ENCODE measurements around the gene OTUD4. TPM values are rescaled to one million over a fixed set of nuclear protein-coding genes. Genes with fewer than 3 reads are reported as not detected.
"Not testable (repeated sequence)": the region's sequence is repeated elsewhere in the genome, so short reads cannot be mapped to it uniquely, and the experiment has no call there.

OTUD4 gene
- total RNA-seq, 2 donors from 2014 or later: 30.3 to 31.2 TPM

GRCh38 chr4:145153181-145153903 is 27.0 kb downstream of the OTUD4 start:
- ATAC-seq (peak; percentile 55), DNase-seq (no peak)
- intact Hi-C loops (cut with DNase I, micrococcal nuclease): no loop called here

GRCh38 chr4:145148980-145149379 is 31.4 kb downstream of the OTUD4 start:
- ATAC-seq (no peak), DNase-seq (no peak)
- intact Hi-C loops (cut with DNase I, micrococcal nuclease): no loop called here

GRCh38 chr4:145136219-145136618 is 44.2 kb downstream of the OTUD4 start:
- intact Hi-C loops (cut with DNase I, micrococcal nuclease); ATAC-seq: not testable (repeated sequence)

GRCh38 chr4:145132511-145133098 is 47.8 kb downstream of the OTUD4 start:
- ATAC-seq: no peak
- intact Hi-C loops (cut with DNase I, micrococcal nuclease): no loop called here

More at GRCh38 chr4:145136219-145136618, 44.2 kb downstream of the OTUD4 start:
- DNase-seq: not testable (repeated sequence)

GRCh38 chr4:145131848-145132247 is 48.5 kb downstream of the OTUD4 start:
- DNase-seq: no peak
- intact Hi-C loops (cut with DNase I, micrococcal nuclease): no loop called here
- ATAC-seq: no peak

More at GRCh38 chr4:145132511-145133098, 47.8 kb downstream of the OTUD4 start:
- no peak for DNase-seq

- intact Hi-C loops (cut with DNase I, micrococcal nuclease): no loop called here
- DNase-seq: no peak
- peak; percentile 7 for ATAC-seq
Measured at GRCh38 chr4:145130788-145131399, 49.5 kb downstream of the OTUD4 start.

GRCh38 chr4:145130130-145130529 is 50.3 kb downstream of the OTUD4 start:
- ATAC-seq: no peak
- DNase-seq: no peak
- intact Hi-C loops (cut with DNase I, micrococcal nuclease): no loop called here

- ATAC-seq: no peak
- intact Hi-C loops (cut with DNase I, micrococcal nuclease): no loop called here
Measured at GRCh38 chr4:145125396-145125795, 55.0 kb downstream of the OTUD4 start.

GRCh38 chr4:145108128-145108527 is 72.3 kb downstream of the OTUD4 start:
- intact Hi-C loops (cut with DNase I, micrococcal nuclease): no loop called here
- DNase-seq (no peak), ATAC-seq (no peak)

More at GRCh38 chr4:145125396-145125795, 55.0 kb downstream of the OTUD4 start:
- DNase-seq: no peak

GRCh38 chr4:145107126-145107525 is 73.3 kb downstream of the OTUD4 start:
- ATAC-seq: no peak
- intact Hi-C loops (cut with DNase I, micrococcal nuclease): no loop called here

GRCh38 chr4:145103496-145103895 is 76.9 kb downstream of the OTUD4 start:
- intact Hi-C loops (cut with DNase I, micrococcal nuclease): no loop called here
- ATAC-seq (no peak), DNase-seq (no peak)

More at GRCh38 chr4:145107126-145107525, 73.3 kb downstream of the OTUD4 start:
- no peak for DNase-seq

- DNase-seq (no peak), ATAC-seq (no peak)
- intact Hi-C loops (cut with DNase I, micrococcal nuclease): no loop called here
Measured at GRCh38 chr4:145102619-145103018, 77.8 kb downstream of the OTUD4 start.

- ATAC-seq (no peak), DNase-seq (no peak)
- intact Hi-C loops (cut with DNase I, micrococcal nuclease): no loop called here
Measured at GRCh38 chr4:145101091-145101490, 79.3 kb downstream of the OTUD4 start.

GRCh38 chr4:145099653-145100052 is 80.7 kb downstream of the OTUD4 start:
- DNase-seq: no peak
- intact Hi-C loops (cut with DNase I, micrococcal nuclease): no loop called here
- no peak for ATAC-seq

- ATAC-seq (peak; percentile 58), DNase-seq (peak in 1 of 2 donors; percentile 39)
- intact Hi-C loops (cut with DNase I, micrococcal nuclease): no loop called here
Measured at GRCh38 chr4:145098675-145099037, 81.7 kb downstream of the OTUD4 start.

GRCh38 chr4:145097821-145098674 is 82.3 kb downstream of the OTUD4 start, which contains the start of the genes ABCE1 and ANAPC10:
ABCE1 (plus strand) TSS chr4:145098311; CDS start chr4:145104413, 6,102 bp downstream.
ANAPC10 (minus strand) TSS chr4:145098196; CDS start chr4:145096099, 2,097 bp downstream.
- DNase-seq (peak; percentile 97 to 98), ATAC-seq (peak; percentile 98)
- intact Hi-C loops (cut with DNase I, micrococcal nuclease): no loop called here

GRCh38 chr4:145097331-145097820 is 83.0 kb downstream of the OTUD4 start:
- intact Hi-C loops (cut with DNase I, micrococcal nuclease): no loop called here
- DNase-seq: no peak
- peak; percentile 1 for ATAC-seq

- DNase-seq (no peak), ATAC-seq (no peak)
- intact Hi-C loops (cut with DNase I, micrococcal nuclease): no loop called here
Measured at GRCh38 chr4:145093638-145094037, 86.8 kb downstream of the OTUD4 start.

- ATAC-seq (no peak), DNase-seq (no peak)
- intact Hi-C loops (cut with DNase I, micrococcal nuclease): no loop called here
Measured at GRCh38 chr4:145090380-145090779, 90.0 kb downstream of the OTUD4 start.
